HepG2 (cell line): ENCODE data around the gene CREBZF. TPM values are rescaled to one million over a fixed set of nuclear protein-coding genes. Genes with fewer than 3 reads are reported as not detected.
A peak's percentile ranks its signal among the peaks of the same experiment; 100 is the strongest.

Experiments used
- BRD4 ChIP-seq: sonication (generic); formaldehyde crosslinking; IDR thresholded peaks from 2 replicates; pipeline ENCODE4 v1.4.0; 2020; ENCODE audit warnings: missing genetic modification reagents
- MYC ChIP-seq: sonication (generic); formaldehyde crosslinking; IDR thresholded peaks from 2 replicates; pipeline ENCODE4 v1.9.0; 2021; ENCODE audit warnings: missing genetic modification reagents, borderline replicate concordance
- NFE2 ChIP-seq: sonication (generic); formaldehyde crosslinking; IDR thresholded peaks from 2 replicates; pipeline ENCODE4 v1.4.0; 2020; ENCODE audit warnings: missing genetic modification reagents
- NFYC ChIP-seq: IDR thresholded peaks from 2 replicates; pipeline ENCODE4 v1.6.1; 2016; ENCODE audit warnings: missing genetic modification reagents, missing compliant biosample characterization
- PHB2 ChIP-seq: fragments of 450-650 bp; IDR thresholded peaks from 2 replicates; pipeline ENCODE4 v1.6.1; 2018; ENCODE audit not compliant: partially characterized antibody
- PHF8 ChIP-seq: sonication (generic); formaldehyde crosslinking; IDR thresholded peaks from 2 replicates; pipeline ENCODE4 v1.5.0; 2020; ENCODE audit warnings: missing genetic modification reagents
- RBFOX2 ChIP-seq: fragments of 200-400 bp; formaldehyde crosslinking; IDR thresholded peaks from 2 replicates; pipeline ENCODE4 v1.6.1; 2017; ENCODE audit warnings: low read depth, mild to moderate bottlenecking, low read length
- SIN3B ChIP-seq: fragments of 150-350 bp; IDR thresholded peaks from 2 replicates; pipeline ENCODE4 v1.6.1; 2014; ENCODE audit warnings: low read length
- SIX1 ChIP-seq: sonication (generic); formaldehyde crosslinking; IDR thresholded peaks from 2 replicates; pipeline ENCODE4 v1.4.0; 2020; ENCODE audit warnings: missing genetic modification reagents, borderline replicate concordance
- SYNCRIP ChIP-seq: fragments of 200-400 bp; formaldehyde crosslinking; IDR thresholded peaks from 2 replicates; pipeline ENCODE4 v1.6.1; 2018; ENCODE audit warnings: mild to moderate bottlenecking, low read depth, low read length; ENCODE audit not compliant: insufficient read depth
- YEATS4 ChIP-seq: sonication (generic); formaldehyde crosslinking; IDR thresholded peaks from 2 replicates; pipeline ENCODE4 v1.4.0; 2020; ENCODE audit warnings: missing genetic modification reagents, borderline replicate concordance
- ZFY ChIP-seq: sonication (generic); formaldehyde crosslinking; IDR thresholded peaks from 2 replicates; pipeline ENCODE4 v1.4.0; 2020; ENCODE audit warnings: missing genetic modification reagents
- ZIK1 ChIP-seq: sonication (generic); formaldehyde crosslinking; IDR thresholded peaks from 2 replicates; pipeline ENCODE4 v1.5.0; 2020; ENCODE audit warnings: mild to moderate bottlenecking, low read depth, missing genetic modification reagents, borderline replicate concordance
- ZNF329 ChIP-seq: sonication (generic); formaldehyde crosslinking; IDR thresholded peaks from 2 replicates; pipeline ENCODE4 v1.9.0; 2021; ENCODE audit warnings: low read depth, mild to moderate bottlenecking, missing genetic modification reagents
- ZNF33B ChIP-seq: sonication (generic); formaldehyde crosslinking; IDR thresholded peaks from 2 replicates; pipeline ENCODE4 v1.5.1; 2020; ENCODE audit warnings: mild to moderate bottlenecking, missing genetic modification reagents
- ZNF501 ChIP-seq: sonication (generic); formaldehyde crosslinking; IDR thresholded peaks from 2 replicates; pipeline ENCODE4 v1.5.1; 2020; ENCODE audit warnings: mild to moderate bottlenecking, moderate library complexity, missing genetic modification reagents
- ZNF564 ChIP-seq: sonication (generic); formaldehyde crosslinking; IDR thresholded peaks from 2 replicates; pipeline ENCODE4 v1.8.1; 2023; ENCODE audit warnings: mild to moderate bottlenecking, missing genetic modification reagents
- ZNF749 ChIP-seq: sonication (generic); formaldehyde crosslinking; IDR thresholded peaks from 2 replicates; pipeline ENCODE4 v1.8.0; 2022; ENCODE audit warnings: mild to moderate bottlenecking, missing genetic modification reagents, moderate library complexity, borderline replicate concordance
- ZNF83 ChIP-seq: sonication (generic); formaldehyde crosslinking; IDR thresholded peaks from 2 replicates; pipeline ENCODE4 v1.4.0; 2020; ENCODE audit warnings: missing genetic modification reagents, mild to moderate bottlenecking, borderline replicate concordance
- ZSCAN22 ChIP-seq: sonication (generic); formaldehyde crosslinking; IDR thresholded peaks from 2 replicates; pipeline ENCODE4 v1.4.0; 2020; ENCODE audit warnings: mild to moderate bottlenecking, missing genetic modification reagents
- polyA plus RNA-seq, 8 experiments: library from polyadenylated mRNA; depleted of rRNA in 3 of 8; stranded (reverse) in 7 of 8; unstranded in 1 of 8; fragments of >200 nt; fragmentation: Illumina TruSeq in 4 of 8; extraction: Trizol in 4 of 8; gene quantifications; 2 replicates each; pipeline versions ENCODE4 v1.2.1 to v1.2.3, GENCODE V29; 2011 to 2016; ENCODE audit warnings: low read depth in 4 of 8, missing spikeins in 1 of 8, mixed read lengths in 1 of 8; ENCODE audit not compliant: insufficient read depth in 1 of 8
- total RNA-seq, 5 experiments: library from RNA; depleted of rRNA; stranded (reverse); fragments of >200 nt; fragmentation: Illumina TruSeq; extraction: Trizol; gene quantifications; 2 replicates each; pipeline ENCODE4 v1.2.3, GENCODE V29; 2016; ENCODE audit warnings: low read depth in 1 of 5
- TF ChIP-seq, protein P1 (sequence below): sonication (generic); formaldehyde crosslinking; IDR thresholded peaks from 2 replicates; pipeline ENCODE4 v1.4.0; 2020; ENCODE audit warnings: mild to moderate bottlenecking, missing genetic modification reagents
- TF ChIP-seq, protein P2 (sequence below): sonication (generic); formaldehyde crosslinking; IDR thresholded peaks from 2 replicates; pipeline ENCODE4 v1.5.0; 2020; ENCODE audit warnings: missing genetic modification reagents
- TF ChIP-seq, protein P3 (sequence below): IDR thresholded peaks from 2 replicates; pipeline ENCODE4 v1.6.1; 2016; ENCODE audit warnings: missing biosample characterization, missing genetic modification reagents, low read depth

CREBZF gene
- total and polyA plus RNA-seq, 2 of the 13 experiments (the other 11 are each of a cell fraction or from before 2014, with no cell fraction given): 30.6 to 43.1 TPM

DNA sequence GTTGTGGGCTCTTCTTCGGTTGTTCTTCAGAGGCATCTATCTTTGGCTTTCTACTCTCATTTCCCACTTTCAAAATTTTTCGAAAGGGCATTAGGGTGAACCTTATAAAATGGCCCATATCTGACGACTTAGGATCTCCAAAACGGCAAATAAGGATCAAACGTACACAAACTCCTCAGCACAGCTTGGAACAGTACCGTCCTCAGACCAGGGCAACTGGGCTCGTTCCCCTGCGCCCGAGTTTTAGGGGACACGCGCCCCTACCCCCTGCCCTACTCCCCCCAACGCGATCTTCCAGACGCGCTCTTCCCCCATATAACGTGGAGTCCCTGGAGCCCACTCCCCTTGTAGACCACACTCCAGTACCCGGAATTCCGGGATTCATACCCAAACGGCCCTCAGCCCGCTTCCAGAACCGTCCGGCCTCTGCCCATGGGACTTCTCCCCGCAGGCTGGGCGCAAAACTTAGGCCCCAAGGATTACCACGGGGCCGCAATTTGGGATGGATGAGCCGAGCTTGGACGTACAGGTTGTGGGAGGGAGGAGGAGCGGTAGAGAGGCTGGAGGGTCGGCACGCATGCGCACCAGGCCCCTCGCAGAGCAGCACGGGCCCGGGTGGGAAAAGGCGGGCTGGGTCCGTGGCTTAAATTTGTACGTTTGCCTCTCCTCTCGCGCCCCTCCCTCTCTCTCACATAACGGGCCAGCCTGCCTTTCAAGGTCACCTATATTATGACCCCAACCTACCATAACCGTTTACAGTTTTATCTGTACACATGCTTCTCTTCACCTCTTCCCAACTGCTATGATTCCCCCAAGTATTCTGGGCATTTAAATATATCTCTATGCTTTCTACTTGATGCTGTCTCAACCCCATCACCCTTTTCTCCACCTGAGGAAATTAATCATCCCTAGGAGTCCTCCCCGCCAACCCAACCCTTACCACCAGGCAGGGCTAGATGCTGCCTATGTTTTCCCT lies 17.7 kb upstream of the CREBZF start (continued):
- TF ChIP-seq ZNF749: no peak
- no peak for TF ChIP-seq ZNF83 (CRISPR knock-in tag)
- TF ChIP-seq, protein P1, sequence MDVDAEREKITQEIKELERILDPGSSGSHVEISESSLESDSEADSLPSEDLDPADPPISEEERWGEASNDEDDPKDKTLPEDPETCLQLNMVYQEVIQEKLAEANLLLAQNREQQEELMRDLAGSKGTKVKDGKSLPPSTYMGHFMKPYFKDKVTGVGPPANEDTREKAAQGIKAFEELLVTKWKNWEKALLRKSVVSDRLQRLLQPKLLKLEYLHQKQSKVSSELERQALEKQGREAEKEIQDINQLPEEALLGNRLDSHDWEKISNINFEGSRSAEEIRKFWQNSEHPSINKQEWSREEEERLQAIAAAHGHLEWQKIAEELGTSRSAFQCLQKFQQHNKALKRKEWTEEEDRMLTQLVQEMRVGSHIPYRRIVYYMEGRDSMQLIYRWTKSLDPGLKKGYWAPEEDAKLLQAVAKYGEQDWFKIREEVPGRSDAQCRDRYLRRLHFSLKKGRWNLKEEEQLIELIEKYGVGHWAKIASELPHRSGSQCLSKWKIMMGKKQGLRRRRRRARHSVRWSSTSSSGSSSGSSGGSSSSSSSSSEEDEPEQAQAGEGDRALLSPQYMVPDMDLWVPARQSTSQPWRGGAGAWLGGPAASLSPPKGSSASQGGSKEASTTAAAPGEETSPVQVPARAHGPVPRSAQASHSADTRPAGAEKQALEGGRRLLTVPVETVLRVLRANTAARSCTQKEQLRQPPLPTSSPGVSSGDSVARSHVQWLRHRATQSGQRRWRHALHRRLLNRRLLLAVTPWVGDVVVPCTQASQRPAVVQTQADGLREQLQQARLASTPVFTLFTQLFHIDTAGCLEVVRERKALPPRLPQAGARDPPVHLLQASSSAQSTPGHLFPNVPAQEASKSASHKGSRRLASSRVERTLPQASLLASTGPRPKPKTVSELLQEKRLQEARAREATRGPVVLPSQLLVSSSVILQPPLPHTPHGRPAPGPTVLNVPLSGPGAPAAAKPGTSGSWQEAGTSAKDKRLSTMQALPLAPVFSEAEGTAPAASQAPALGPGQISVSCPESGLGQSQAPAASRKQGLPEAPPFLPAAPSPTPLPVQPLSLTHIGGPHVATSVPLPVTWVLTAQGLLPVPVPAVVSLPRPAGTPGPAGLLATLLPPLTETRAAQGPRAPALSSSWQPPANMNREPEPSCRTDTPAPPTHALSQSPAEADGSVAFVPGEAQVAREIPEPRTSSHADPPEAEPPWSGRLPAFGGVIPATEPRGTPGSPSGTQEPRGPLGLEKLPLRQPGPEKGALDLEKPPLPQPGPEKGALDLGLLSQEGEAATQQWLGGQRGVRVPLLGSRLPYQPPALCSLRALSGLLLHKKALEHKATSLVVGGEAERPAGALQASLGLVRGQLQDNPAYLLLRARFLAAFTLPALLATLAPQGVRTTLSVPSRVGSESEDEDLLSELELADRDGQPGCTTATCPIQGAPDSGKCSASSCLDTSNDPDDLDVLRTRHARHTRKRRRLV (CRISPR knock-in tag): no peak
- no peak for TF ChIP-seq ZNF33B (CRISPR knock-in tag)
- no peak for TF ChIP-seq SIN3B
- TF ChIP-seq, protein P2, sequence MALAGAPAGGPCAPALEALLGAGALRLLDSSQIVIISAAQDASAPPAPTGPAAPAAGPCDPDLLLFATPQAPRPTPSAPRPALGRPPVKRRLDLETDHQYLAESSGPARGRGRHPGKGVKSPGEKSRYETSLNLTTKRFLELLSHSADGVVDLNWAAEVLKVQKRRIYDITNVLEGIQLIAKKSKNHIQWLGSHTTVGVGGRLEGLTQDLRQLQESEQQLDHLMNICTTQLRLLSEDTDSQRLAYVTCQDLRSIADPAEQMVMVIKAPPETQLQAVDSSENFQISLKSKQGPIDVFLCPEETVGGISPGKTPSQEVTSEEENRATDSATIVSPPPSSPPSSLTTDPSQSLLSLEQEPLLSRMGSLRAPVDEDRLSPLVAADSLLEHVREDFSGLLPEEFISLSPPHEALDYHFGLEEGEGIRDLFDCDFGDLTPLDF (CRISPR knock-in tag): no peak
- TF ChIP-seq ZSCAN22 (CRISPR knock-in tag): no peak
- no peak for TF ChIP-seq PHB2
- no peak for TF ChIP-seq MYC
- TF ChIP-seq ZNF501 (CRISPR knock-in tag): 0 out of 2 replicates have a peak, but pooled peaks have one; percentile 31
- no peak for TF ChIP-seq SIX1
- peak; percentile 35; the same call in 1 of the 2 replicates for TF ChIP-seq ZFY (CRISPR knock-in tag)
- TF ChIP-seq ZNF564 (CRISPR knock-in tag): no peak
- no peak for TF ChIP-seq RBFOX2
- no peak for TF ChIP-seq NFYC (CRISPR knock-in tag)
- TF ChIP-seq, protein P3, sequence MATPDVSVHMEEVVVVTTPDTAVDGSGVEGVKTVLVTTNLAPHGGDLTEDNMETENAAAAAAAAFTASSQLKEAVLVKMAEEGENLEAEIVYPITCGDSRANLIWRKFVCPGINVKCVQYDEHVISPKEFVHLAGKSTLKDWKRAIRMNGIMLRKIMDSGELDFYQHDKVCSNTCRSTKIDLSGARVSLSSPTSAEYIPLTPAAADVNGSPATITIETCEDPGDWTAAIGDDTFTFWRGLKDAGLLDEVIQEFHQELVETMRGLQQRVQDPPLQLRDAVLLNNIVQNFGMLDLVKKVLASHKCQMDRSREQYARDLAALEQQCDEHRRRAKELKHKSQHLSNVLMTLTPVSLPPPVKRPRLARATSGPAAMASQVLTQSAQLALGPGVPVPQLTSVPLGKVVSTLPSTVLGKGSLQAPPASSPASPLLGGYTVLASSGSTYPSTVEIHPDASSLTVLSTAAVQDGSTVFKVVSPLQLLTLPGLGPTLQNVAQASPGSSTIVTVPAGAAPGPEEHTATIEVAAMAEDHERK (CRISPR knock-in tag): no peak
- TF ChIP-seq SYNCRIP: no peak
- TF ChIP-seq BRD4 (CRISPR knock-in tag): no peak
- peak; percentile 74 for TF ChIP-seq PHF8 (CRISPR knock-in tag)
- TF ChIP-seq NFE2: no peak
- TF ChIP-seq ZNF329 (CRISPR knock-in tag): no peak
- TF ChIP-seq YEATS4 (CRISPR knock-in tag): 0 out of 2 replicates have a peak, but pooled peaks have one; percentile 41
- no peak for TF ChIP-seq ZIK1 (CRISPR knock-in tag)
